ENCODE results near the gene GAREM1. TPM values are rescaled to one million over a fixed set of nuclear protein-coding genes. Genes with fewer than 3 reads are reported as not detected.

The GAREM1 gene
- total and polyA plus RNA-seq, 2 of the 8 experiments (the other 6 are each of a cell fraction or from before 2014, with no cell fraction given) = 3.6 to 9.2 TPM

DNA sequence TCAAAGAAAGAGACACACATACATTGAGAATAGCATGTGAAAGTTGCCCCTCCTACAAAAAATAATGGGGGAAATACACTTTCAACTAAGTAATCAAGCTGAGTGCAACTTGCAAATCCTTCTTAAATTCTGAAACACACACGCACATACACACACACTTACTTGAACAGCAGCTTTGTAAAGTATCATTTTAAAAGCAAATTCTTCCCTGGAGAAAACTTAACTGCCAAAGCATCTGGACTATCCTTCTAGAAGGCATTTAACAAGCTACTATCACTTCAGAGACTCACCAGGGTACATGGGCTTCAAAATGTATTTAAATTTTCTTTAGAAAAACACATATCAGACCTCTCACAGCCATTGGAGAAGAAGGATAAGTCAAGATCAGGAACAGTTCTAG is 15.3 kb downstream of the GAREM1 start:
- ChIA-PET CTCF (ENCODE audit: partially characterized antibody) (no interaction called here), POLR2A (ENCODE audit: partially characterized antibody) (no interaction called here)
- no peak overlapping the region for H2BK15ac ChIP-seq (ENCODE audit: low read length)
- H3K79me1 ChIP-seq (ENCODE audit: low read depth, low read length) = peaks cover 2% of the 10 kb centered on the region; the same call in 1 of the 2 replicates
- no peak overlapping the region for H2BK20ac ChIP-seq (ENCODE audit: low read length)
- no peak overlapping the region for H3K9ac ChIP-seq (replicated peaks in 1 of 4; ENCODE audit: extremely low read depth in 1 of 4, low read depth in 3 of 4, low read length in 3 of 4)
- H3K23ac ChIP-seq (ENCODE audit: insufficient read length) = no peak overlapping the region
- no peaks in the 10 kb centered on the region for H3K9me3 ChIP-seq (ENCODE audit: insufficient read depth in 2 of 2, low read depth in 1 of 2, low read length in 1 of 2)
- no peak overlapping the region for H4K91ac ChIP-seq (replicated peaks; ENCODE audit: insufficient read length, low read length)
- no peak overlapping the region for H2AK5ac ChIP-seq (ENCODE audit: low read depth, low read length)
- DNase-seq (ENCODE audit: low read depth in 1 of 2, low spot score in 2 of 2) (no peak), FAIRE-seq (no peak)
- 87% methylated on average over 1 of the region's 1 CpG; no CpG with 5 or more reads in 1 of the 2 experiments for WGBS, 2 experiments (ENCODE audit: extremely low coverage in 1 of 2, insufficient coverage in 1 of 2, insufficient read length in 1 of 2, insufficient replicate concordance in 2 of 2, low coverage in 1 of 2, low lambda C conversion rate in 2 of 2, missing lambda C conversion rate in 1 of 2)
- peaks cover 0 to 3% of the 10 kb centered on the region in 2 experiments; a peak in 2 of 4 replicates for H3K79me2 ChIP-seq (ENCODE audit: control insufficient read depth in 1 of 2, insufficient read depth in 2 of 2, low read length in 2 of 2)
- no peak overlapping the region for H3K18ac ChIP-seq (ENCODE audit: extremely low read depth, low read length)
- H4K8ac ChIP-seq (ENCODE audit: extremely low read depth, insufficient read depth, low read length) = no peak overlapping the region
- H4K20me1 ChIP-seq (replicated peaks in 1 of 2; ENCODE audit: control insufficient read depth in 1 of 2, insufficient read depth in 2 of 2, low read length in 2 of 2) = no peaks in the 10 kb centered on the region
- H2BK120ac ChIP-seq (replicated peaks; ENCODE audit: low read depth, low read length) = no peak overlapping the region
- H4K5ac ChIP-seq (ENCODE audit: insufficient read length, low read depth, low read length) = no peak overlapping the region
- no peak overlapping the region for H3K4me3 ChIP-seq (ENCODE audit: extremely low read depth in 1 of 4, insufficient read depth in 2 of 4, low read depth in 3 of 4, low read length in 4 of 4)
- no peaks in the 10 kb centered on the region; a peak in 1 of 7 replicates for H3K4me1 ChIP-seq (replicated peaks in 1 of 4; ENCODE audit: control insufficient read depth in 3 of 4, insufficient read depth in 4 of 4, low read length in 3 of 4)
- no peak overlapping the region for H2BK5ac ChIP-seq (ENCODE audit: low read depth, low read length)
- no peak overlapping the region for H3K56ac ChIP-seq (replicated peaks; ENCODE audit: insufficient read length, low read depth, low read length)
- no peaks in the 10 kb centered on the region for H3K36me3 ChIP-seq (ENCODE audit: control insufficient read depth in 2 of 4, insufficient read depth in 4 of 4, low read length in 3 of 4)
- H2BK12ac ChIP-seq (ENCODE audit: low read depth, low read length) = no peak overlapping the region
- H3K27ac ChIP-seq (ENCODE audit: low read depth, low read length) = no peak overlapping the region
- no peaks in the 10 kb centered on the region for H3K23me2 ChIP-seq (ENCODE audit: low read depth, low read length)
- no peak overlapping the region for H3K4me2 ChIP-seq (ENCODE audit: insufficient read depth in 1 of 2, low read depth in 2 of 2, low read length in 2 of 2)
- no peaks in the 10 kb centered on the region for H3K27me3 ChIP-seq (replicated peaks in 1 of 4; ENCODE audit: control insufficient read depth in 3 of 4, extremely low read depth in 1 of 4, insufficient read depth in 3 of 4, low read length in 3 of 4)
- H3K4ac ChIP-seq (replicated peaks; ENCODE audit: insufficient read length, low read depth, low read length) = no peak overlapping the region
- no peak for TF ChIP-seq RNF2 (IDR thresholded peaks at IDR 0.05; ENCODE audit: borderline replicate concordance, low read depth, low read length, missing control alignments, poor library complexity, severe bottlenecking)
- TF ChIP-seq, protein P1, sequence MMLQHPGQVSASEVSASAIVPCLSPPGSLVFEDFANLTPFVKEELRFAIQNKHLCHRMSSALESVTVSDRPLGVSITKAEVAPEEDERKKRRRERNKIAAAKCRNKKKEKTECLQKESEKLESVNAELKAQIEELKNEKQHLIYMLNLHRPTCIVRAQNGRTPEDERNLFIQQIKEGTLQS (IDR thresholded peaks at IDR 0.05; ENCODE audit: insufficient read depth, low read depth, low read length) = no peak
- TF ChIP-seq, protein P2, sequence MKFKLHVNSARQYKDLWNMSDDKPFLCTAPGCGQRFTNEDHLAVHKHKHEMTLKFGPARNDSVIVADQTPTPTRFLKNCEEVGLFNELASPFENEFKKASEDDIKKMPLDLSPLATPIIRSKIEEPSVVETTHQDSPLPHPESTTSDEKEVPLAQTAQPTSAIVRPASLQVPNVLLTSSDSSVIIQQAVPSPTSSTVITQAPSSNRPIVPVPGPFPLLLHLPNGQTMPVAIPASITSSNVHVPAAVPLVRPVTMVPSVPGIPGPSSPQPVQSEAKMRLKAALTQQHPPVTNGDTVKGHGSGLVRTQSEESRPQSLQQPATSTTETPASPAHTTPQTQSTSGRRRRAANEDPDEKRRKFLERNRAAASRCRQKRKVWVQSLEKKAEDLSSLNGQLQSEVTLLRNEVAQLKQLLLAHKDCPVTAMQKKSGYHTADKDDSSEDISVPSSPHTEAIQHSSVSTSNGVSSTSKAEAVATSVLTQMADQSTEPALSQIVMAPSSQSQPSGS (IDR thresholded peaks at IDR 0.05; ENCODE audit: low read length) = no peak
- no peak for TF ChIP-seq CBX8 (IDR thresholded peaks at IDR 0.05; ENCODE audit: borderline replicate concordance, low read depth, low read length)
- no peak for TF ChIP-seq SIN3A (conservative IDR thresholded peaks at IDR 0.05 in 1 of 2, IDR thresholded peaks at IDR 0.05 in 1 of 2; ENCODE audit: low read depth in 1 of 2, low read length in 2 of 2)
- H3K14ac ChIP-seq (ENCODE audit: insufficient read length) = no peak overlapping the region
- H2AFZ ChIP-seq (ENCODE audit: low read length) = no peak overlapping the region

Data from H1 (cell line).